Fibroblast of skin of left biceps (primary cell): ENCODE data around the gene NUP205.
A peak's percentile ranks its signal among the peaks of the same experiment; 100 is the strongest.
"Not testable (repeated sequence)": the region's sequence is repeated elsewhere in the genome, so short reads cannot be mapped to it uniquely, and the experiment has no call there.

Experiments used
- DNase-seq, 2 experiments: peaks; one replicate each; pipeline ENCODE4 v3.0.0-alpha.2; 2013; ENCODE audit warnings: low read depth in 2 of 2

The NUP205 gene

DNA sequence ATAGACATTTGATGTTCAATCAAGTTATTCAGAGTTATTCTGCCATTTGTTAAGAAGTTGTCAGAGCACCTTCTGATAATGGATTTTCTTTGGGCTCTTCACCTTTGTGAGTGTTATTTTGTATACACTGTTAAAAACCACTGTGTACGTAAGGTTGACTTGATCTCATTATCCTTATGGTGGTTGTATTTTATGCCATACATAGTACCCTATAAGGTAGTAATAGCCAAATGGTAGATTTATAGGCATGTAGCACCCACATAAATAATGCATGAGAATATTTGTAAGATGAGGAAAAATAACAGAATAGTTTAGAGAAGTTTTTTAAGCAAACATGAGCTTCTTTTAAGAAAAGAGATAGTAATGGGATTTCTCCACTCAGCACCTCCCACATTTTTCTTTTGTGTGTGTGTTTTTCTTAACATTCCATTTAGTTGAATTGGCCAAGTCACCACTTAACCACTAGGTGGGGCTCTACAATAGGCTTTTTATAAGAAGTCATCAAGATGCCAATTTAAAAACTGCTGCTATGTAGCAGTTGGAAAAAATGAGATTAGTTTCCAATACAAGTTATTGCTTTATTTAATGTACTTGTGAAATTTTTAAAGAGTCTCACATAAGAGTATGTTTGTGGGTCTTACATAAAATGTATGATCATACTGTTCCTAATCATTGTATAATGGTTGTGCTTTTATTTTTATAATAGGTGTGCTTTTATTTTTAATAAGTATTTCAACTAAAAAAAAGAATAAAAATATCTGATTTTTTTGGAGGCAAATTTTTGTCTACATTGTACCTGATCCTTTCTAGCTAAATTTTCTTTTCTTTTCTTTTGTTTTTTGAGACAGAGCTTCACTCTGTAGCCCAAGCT, 63.5 kb downstream of the NUP205 start:
- peak; percentile 70 to 71 for DNase-seq

GRCh38 chr7:135634191-135634878, 76.6 kb downstream of the NUP205 start:
- DNase-seq = no peak

DNA sequence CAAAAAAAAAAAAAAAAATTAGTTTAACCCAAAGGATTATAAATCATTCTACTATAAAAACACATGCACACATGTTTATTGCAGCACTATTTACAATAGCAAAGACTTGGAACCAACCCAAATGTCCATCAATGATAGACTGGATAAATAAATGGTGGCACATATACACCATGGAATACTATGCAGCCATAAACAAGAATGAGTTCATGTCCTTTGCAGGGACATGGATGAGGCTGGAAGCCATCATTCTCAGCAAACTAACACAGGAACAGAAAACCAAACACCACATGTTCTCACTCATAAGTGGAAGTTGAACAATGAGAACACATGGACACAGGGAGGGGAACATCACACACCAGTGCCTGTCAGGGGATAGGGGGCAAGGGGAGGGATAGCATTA, 82.0 kb downstream of the NUP205 start:
- not testable (repeated sequence) for DNase-seq

GRCh38 chr7:135644154-135644553, 86.4 kb downstream of the NUP205 start:
- no peak for DNase-seq

DNA sequence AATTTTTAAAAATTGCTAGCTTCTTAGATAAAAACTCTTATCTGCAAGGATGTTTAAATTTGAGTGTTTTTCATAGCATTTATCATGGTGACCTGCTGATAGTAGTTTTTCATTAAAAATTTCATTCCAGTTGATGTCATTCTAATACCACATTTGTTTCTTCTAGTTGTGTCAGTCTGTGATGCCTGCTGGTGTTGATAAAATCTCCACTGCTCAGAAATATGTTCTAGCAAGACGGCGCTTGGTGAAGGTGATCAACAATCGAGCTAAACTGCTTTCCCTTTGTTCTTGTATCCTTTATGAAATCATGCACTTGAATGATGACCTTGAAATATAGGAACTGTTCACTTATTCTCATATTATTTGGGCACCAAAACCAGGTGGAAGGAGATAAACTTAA, 87.0 kb downstream of the NUP205 start:
- DNase-seq = no peak

DNA sequence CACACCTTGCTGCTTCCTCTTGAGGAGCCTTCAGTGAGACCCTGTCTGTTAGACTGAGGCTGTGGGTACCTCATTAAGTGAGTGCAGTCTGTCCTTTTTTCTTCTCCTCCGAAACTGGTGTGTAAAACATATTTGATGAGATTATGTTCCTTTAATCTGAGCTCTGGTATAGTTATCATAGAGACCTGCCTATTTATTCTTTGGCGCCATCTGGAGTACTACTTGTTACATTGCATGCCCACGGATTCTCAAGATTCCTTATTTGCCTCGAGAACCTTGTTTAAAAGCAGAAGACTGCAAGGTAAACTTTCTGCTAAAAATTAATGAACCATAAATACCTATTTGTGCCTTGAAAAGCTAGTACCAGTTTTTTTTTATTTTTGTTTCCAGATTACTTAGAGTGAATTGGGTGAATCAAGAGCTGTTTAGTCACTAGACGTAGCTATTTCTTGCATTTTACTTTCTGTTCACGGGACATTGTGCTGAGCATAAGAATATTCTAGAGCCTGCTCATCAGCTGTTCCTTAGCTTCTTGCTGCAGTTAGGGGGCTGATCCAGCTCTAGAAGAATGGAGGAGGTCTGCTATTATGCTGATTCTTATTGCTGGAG, 87.7 kb downstream of the NUP205 start:
- DNase-seq = no peak

DNA sequence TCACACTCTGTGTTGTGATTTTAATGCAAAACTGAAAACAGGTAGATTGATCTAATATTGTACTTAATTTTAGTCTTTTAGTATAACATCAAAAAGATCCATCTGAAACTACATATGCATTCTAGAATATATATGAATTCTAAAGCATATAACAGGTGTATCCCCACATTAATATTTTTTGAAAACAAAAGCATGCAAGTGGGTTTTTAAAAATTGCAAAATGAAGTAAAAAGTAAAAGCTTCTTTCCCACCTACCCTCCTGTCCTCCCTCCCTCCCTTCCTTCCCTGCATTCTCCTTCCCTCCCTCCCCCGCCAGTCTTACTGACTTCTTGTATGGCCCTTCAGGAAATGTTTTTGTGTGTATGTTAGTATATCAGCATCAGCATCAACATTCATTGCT, 90.0 kb downstream of the NUP205 start:
- no peak for DNase-seq

DNA sequence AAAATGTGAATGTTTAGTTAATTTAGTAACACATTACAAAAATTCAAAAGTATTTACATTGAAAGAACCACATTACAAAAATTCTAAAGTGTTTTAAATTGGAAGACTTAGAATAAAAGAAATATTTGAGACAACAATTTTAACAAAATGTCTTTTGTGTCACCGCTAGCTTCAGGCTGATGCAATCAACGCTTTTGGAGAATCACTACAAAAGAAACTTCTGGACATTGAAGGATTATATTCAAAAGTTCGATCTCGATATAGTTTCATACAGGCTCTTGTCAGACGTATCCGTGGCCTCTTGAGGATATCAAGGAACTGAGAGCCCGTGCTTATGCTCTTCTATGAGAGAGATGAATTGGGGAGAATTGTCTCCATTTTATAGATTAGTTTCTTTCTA, 90.5 kb downstream of the NUP205 start:
- no peak for DNase-seq

DNA sequence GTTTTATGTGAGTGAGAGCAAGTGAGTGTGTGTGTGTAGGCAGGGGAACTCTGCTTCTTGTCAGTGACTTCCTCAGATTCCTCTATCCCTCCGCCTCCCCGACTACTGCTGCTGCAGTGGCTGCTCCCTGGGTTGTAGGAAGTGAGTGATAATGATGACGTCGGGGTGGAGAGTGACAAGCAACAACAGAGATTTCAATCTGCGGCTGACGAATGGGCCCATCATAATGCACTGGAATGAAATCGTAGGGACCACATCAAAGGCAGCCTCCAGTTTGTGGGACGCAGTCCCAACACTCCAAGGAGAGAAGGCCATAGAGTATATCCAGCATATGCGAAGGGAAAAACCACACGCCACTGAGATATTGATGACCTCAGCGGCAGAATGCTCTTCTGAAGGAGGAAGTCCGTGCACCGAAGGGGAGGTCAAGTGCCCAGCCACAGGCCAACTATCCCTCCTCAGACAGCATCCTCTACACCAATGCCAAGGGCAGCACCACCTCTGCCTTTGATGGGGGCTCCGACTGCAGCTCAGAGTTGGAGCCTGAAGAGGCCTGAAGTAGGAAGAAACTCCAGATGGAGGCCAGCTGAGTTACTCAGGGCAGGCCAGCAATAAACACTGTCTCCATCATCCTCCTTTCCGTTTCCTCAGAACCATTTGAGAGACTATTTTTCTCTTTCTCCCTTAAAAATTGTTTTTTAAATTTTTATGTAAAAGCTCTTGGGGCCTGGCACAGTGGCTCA, 93.3 kb downstream of the NUP205 start:
- peak; percentile 70 to 72 for DNase-seq

GRCh38 chr7:135653340-135654080, 95.8 kb downstream of the NUP205 start:
- no peak for DNase-seq

DNA sequence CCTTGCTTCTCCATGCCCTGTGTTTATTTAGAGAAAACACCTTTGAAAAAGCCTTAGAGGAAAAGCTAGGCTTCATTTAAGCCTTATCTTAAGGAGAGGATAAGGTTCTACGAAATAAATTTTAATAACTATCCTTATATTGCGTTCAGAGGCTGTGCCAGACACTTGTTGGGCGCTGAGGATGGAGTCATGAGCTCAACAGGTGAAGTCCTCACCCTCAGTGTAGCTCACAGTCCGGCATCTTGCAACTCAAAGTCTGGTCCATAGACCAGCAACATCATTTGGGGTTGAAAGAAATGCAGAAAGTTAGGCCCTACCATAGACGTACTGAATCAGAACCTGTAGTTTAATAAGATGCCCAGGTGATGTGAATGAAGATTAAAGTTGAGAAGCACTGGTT, 100.8 kb downstream of the NUP205 start:
- no peak for DNase-seq

GRCh38 chr7:135659159-135659846, 101.6 kb downstream of the NUP205 start:
- DNase-seq = no peak

- no peak for DNase-seq
These were observed 103.8 kb downstream of the NUP205 start for GRCh38 chr7:135661311-135662122.

DNA sequence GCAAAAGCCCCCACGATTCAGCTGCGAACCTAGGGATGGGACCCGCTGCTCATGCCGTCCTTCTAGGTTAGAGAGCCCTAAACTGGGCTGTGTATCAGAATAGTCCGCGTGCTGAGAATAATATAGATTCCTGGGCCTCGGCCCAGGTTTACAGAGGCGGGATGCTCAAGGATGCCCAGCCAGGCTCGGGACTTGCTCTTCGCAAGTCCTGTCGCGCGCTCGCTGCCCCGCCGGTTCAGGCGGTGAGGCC, 104.3 kb downstream of the NUP205 start:
- no peak for DNase-seq

DNA sequence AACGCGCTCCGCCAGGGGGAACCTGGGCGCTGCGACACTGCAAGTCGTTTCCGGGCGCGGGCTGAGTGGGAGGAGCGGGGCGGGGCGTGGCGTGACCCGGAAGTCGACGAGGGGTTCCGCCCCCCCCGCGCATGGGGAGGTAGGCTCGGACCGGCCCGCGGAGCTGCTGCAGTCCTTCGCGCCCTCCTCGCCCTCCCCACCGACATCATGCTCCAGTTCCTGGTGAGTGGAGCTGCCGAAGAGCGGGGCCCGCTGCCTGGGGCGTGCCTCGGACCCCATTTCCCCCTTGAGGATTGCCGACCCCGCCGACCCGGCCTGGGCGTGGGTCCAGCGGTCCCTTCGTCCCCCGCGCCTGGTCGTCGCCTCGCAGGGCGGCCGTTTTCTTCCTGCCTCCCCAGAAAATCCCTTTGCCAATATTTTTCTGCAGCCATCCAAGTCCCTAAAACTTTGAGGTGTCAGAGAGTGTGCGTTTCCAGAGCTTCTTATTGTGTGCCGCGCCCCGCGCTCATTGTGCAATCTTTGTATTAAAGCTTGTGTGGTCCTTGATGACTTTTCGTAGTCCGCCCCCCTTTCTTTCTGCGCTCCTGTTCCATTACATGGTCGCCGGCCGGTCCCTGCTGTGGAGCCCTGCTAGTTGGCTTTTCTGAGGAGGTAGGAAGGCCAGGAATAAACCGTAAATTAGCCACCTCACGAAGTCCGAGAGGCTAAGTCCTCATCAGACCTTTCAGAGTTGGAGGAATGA, 104.8 kb downstream of the NUP205 start, which contains the start of gene STMP1:
Gene STMP1, plus strand, starts transcription at position 142 of the 742 bp plus-strand sequence.
- peak; percentile 85 to 86 for DNase-seq

- DNase-seq = no peak
These were observed 106.4 kb downstream of the NUP205 start for GRCh38 chr7:135664046-135664589.

DNA sequence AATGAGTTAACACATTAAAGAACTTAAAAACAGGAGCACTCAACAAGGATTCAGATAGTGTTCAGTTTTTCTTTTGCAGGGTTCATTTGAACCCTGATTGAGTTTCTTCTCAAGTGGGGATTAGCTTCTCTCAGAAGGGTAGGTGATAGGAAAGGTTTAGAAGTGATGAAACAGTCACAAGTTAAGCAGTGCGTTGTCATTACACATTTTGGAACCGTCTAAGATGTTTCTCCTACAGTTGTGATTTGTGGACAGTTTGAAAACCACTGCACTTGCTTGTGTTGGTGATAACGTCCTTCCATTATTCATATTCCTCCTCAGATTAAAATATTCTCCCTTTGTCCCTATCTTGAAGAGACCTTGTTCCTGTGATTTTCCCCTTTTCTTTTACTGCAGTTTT, 107.3 kb downstream of the NUP205 start:
- DNase-seq = no peak

DNA sequence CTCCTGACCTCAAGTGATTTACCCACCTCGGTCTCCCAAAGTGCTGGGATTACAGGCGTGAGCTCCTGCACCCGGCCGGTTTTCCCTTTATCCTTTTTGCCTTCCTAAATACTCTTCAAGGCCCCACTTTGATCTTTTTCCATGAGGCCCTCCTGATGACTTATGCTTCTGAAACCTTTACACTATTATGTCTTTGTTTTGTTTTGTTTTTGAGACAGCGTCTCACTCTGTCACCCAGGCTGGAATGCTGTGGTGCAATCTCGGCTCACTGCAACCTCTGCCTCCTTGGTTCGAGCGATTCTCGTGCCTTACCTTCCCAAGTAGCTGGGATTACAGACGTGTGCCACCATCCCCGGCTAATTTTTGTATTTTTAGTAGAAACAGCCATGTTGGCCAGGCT, 108.4 kb downstream of the NUP205 start:
- DNase-seq = no peak

- DNase-seq = no peak
These were observed 109.1 kb downstream of the NUP205 start for GRCh38 chr7:135666846-135667245.
